ENCODE results near the gene DHRS3.

DNA sequence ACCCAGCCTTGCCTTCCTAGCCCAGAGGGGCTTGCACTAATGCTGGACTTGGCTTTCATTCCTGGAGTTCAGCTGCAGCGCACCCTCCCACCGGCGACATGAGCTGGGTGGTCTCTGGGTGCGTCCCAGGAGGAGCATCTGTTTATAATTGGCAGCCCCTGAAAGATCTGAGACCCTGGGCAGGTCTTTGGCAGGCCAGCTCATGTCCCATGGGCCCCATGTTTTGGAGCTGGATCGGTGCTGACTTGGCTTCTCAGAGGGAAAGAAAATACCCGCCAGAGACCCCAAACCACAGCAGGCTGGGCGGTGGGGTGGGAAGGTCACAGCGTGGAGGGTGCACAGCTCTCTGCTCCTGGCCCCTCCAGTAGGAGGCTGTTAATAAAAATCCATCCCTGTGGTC lies 29.3 kb downstream of the DHRS3 start:
- TF ChIP-seq, protein P1, sequence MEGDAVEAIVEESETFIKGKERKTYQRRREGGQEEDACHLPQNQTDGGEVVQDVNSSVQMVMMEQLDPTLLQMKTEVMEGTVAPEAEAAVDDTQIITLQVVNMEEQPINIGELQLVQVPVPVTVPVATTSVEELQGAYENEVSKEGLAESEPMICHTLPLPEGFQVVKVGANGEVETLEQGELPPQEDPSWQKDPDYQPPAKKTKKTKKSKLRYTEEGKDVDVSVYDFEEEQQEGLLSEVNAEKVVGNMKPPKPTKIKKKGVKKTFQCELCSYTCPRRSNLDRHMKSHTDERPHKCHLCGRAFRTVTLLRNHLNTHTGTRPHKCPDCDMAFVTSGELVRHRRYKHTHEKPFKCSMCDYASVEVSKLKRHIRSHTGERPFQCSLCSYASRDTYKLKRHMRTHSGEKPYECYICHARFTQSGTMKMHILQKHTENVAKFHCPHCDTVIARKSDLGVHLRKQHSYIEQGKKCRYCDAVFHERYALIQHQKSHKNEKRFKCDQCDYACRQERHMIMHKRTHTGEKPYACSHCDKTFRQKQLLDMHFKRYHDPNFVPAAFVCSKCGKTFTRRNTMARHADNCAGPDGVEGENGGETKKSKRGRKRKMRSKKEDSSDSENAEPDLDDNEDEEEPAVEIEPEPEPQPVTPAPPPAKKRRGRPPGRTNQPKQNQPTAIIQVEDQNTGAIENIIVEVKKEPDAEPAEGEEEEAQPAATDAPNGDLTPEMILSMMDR (IDR thresholded peaks at IDR 0.05): no peak
- TF ChIP-seq POLR2AphosphoS5 (IDR thresholded peaks at IDR 0.05) (no peak), POLR2A (IDR thresholded peaks at IDR 0.05) (no peak), EP300 (IDR thresholded peaks at IDR 0.05) (no peak)

Measured in gastroesophageal sphincter (tissue), 3 donors.